Sigmoid colon (tissue), 4 donors: ENCODE results near the gene TDRD6.

Experiments used
- CTCF ChIP-seq, 4 experiments: fragments of 450-650 bp in 3 of 4; fragments of 200-600 bp in 1 of 4; IDR thresholded peaks; one replicate each; pipeline ENCODE4 v1.5.1; 2016 to 2019; ENCODE audit warnings: antibody characterized with exemption in 4 of 4, mild to moderate bottlenecking in 3 of 4, moderate library complexity in 2 of 4
- POLR2A ChIP-seq, 2 donors: fragments of 450-650 bp; IDR thresholded peaks; one replicate each; pipeline ENCODE4 v1.6.1; 2016; ENCODE audit warnings: antibody characterized with exemption in 2 of 2, mild to moderate bottlenecking in 2 of 2, moderate library complexity in 2 of 2
- POLR2AphosphoS5 ChIP-seq, 4 donors: sonication (generic); formaldehyde crosslinking; IDR thresholded peaks; one replicate each; pipeline ENCODE4 v1.6.1; 2017; ENCODE audit warnings: antibody characterized with exemption in 4 of 4

DNA sequence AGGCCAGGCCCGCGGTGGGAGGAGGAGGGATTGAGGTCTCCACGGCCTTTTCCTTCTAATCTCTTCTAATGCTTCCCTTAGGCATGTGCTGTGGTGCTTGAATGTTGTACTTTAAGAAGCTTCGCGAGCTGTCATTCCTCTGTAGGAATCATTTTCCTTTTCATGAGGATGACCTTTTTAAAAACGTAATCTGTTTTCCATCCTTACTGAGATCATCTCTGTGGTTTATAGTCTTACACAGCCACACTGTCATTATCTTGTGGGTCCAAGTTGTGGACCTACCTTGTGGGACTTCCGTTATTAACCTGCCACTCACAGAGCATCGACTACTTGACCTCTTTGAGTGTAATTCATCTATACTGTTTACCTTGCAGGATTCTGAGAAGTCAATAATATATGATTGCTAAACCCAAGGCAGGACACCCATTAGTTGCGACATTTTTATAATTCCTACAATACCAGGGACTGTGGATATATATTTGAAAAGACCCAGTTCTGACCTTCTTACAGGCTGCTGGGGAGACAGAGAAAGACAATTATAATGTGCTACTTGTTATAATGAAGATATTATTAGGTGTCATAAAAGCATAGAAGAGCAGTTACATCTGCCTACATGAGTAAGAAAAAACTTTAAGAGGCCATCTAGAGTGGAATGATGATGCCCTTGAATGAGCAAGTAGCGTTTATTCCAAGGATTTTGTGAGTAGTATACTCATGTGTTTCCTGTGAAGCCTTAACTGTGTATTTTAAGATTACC, 34.1 kb upstream of the TDRD6 start:
- TF ChIP-seq CTCF (IDR thresholded peaks at IDR 0.05) (no peak), POLR2A (IDR thresholded peaks at IDR 0.05) (no peak), POLR2AphosphoS5 (IDR thresholded peaks at IDR 0.05) (no peak)
